Ureter (tissue), 1 donor: ENCODE data around the gene FRS2. TPM values are rescaled to one million over a fixed set of nuclear protein-coding genes. Genes with fewer than 3 reads are reported as not detected.

Experiments
- DNase-seq: peaks from one replicate; pipeline ENCODE4 v3.0.0-alpha.2; 2020; ENCODE audit warnings: low spot score
- total RNA-seq: library from RNA; stranded (reverse); gene quantifications from one replicate; pipeline ENCODE4 v1.2.4, GENCODE V29; 2023
- donor health status: DM: yes; HTN: yes; CAD: no.

The FRS2 gene
- total RNA-seq, 1 donor from 2014 or later, result 38.2 TPM

DNA sequence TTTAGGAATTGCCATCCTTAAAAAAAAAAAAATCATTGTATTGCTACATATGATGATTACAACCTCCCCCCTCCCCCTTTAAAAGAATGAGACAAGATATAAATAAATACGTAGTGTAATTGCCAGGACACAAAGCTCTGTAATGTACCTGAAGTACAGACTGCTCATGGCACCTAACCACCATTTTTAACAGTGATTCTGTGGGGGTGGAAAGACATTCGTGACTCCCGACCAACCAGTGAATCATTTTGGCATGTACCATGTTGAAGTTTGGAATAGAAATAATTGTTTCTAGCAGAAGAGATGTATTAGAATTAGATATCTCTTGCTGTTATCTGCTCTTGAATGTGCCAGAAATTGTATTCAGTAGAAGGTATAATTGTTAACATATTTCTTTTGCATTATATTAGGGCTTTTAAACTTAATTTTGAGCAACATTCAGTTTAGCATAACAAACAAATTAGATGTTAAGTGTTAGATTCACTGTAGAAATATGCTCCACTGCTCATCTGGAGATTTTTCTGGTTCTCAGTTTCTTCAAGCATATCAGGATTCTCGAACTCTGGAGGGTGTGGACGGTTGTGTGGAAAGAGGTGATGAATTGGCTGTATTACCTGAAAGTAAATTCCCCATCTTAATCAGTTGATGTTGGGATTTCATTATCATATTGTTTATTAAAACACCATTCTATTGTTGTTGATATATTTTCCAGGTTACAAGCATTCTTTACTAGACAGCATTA lies 31.1 kb downstream of the FRS2 start:
- no peak for DNase-seq

DNA sequence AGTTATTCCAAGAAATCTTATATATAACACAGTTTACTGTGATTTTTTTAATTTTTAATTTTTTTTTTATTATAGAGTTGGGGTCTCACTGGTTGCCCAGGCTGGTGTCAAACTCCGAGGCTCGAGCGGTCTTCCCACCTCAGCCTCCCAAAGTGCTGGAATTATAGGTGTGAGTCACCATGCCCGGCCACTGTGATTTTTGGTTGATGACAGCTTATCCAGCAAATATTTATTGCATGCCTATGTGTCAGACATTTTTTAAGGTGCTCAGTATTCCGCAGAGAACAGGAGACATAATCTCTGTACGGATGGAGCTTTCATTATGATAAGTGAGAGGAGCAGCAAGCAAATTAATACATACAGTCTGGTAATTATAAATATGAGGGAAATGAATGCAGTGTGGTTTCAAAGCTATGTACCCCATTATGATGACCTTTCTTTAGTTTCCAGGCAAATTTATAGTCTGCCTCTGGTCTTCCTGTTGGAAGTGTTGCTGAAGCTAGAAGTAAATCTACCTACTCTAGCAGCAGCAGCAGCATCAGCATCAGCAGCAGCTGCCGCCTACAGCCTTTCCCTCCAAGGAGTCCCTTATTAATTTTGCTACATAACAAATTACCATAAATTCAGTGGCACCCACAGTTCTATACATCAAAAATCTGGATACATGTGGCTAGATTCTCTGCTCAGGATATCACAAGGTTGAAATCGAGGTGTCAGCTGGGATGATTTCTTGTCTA lies 32.3 kb downstream of the FRS2 start:
- no peak for DNase-seq

GRCh38 chr12:69508091-69508490 lies 37.9 kb downstream of the FRS2 start:
- DNase-seq, result no peak

DNA sequence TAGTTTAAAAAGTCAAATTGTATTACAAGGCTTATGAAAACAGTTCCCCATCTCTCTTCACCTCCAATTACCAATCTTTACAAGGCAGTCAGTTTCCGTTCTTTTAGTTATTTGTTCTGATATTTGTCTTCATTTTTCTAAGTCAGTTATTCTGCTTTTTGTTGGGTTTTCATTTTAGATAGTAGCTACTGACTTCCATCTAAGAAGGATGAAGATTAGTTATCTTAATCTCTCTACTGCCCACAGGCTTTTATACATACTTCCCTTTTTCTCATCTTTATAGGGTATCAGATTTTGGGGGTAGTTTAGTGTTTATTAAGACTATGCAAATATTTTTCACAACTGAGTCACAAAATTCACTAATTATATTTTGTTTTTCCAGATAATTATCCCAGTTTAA lies 38.4 kb downstream of the FRS2 start:
- DNase-seq, result no peak

GRCh38 chr12:69509308-69509736 lies 39.1 kb downstream of the FRS2 start:
- no peak for DNase-seq

DNA sequence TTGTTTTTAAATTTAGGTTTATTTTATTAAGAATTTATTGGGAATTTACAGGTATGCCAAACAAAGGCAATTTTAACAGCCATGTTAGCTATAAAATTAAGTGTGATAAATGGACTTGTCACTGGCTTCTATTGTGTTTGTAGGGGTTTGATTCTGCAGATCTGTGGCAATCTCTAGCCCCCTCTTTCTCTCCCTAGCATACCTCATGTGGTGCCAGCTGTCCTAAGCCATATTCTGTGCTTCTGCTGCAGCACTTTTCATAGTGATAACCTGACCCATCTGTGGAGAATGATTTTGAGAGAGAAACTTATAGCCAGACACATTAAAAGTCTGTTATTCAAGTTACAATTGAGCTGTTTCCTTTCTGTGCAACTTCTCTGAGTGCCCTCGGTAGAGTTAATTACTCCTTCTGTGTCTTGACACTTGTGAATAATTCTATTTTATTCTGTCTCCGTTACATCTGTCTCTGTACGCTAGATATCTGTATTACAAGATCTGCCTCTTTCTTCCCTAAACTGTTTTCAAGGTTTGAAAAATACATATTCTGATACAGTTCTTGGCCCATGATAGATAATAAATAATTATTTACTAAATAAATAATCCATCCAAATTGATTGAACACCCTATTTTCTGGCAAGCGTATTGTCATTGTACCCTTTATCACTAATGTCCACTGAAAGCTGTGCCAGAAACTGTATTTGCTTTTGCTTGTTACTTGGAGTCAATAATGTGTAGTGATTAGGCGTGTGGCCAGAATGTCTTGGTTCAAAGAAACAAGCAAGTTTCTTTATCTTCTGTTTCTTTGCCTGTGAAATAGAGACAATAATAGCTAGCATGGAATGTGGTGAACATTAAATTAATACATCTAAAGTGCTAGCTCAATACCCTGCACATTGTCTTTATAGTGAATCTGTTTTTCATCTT lies 40.0 kb downstream of the FRS2 start:
- no peak for DNase-seq

DNA sequence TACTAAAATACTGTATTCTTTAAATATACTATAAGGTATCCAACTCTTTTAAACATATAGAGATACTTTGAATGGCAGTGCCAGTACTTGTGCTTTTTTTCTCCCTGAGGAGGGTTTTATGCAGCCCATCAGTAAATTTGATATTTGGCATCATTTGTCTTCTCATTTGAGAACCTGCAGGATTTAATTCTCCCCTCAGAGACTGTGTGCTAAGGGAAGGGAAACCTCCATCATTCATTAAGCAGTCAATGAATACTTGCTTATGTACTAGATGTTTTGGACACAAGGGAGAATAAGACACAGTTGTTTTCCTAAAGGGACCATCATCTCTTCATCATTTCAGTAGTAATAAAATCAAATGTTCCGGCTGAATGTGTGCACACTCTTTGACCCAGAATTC lies 40.8 kb downstream of the FRS2 start:
- DNase-seq, result no peak

GRCh38 chr12:69511469-69512267 lies 41.5 kb downstream of the FRS2 start:
- no peak for DNase-seq

DNA sequence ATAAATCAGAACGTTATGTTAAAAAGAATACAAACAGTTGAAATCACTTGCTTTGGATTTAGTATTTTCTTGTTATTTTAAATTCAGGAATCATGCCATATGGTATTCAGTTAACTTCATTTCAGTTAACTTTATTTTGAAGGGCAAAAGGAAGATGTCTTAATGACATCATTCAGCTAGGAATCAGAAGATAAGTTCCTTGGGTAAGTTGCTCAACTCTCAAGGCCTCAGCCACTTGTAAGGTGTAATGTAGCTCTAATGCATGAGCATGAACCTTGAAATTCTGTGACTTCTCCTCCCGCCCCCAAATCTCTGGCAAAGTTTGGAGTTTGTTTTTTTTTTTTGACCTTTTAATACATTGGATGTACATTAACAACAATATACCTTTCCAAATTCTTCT lies 42.6 kb downstream of the FRS2 start:
- no peak for DNase-seq

GRCh38 chr12:69513297-69513696 lies 43.1 kb downstream of the FRS2 start:
- DNase-seq, result no peak

GRCh38 chr12:69514111-69514510 lies 43.9 kb downstream of the FRS2 start:
- no peak for DNase-seq

- DNase-seq, result no peak
Measured at GRCh38 chr12:69514845-69515244, 44.7 kb downstream of the FRS2 start.

DNA sequence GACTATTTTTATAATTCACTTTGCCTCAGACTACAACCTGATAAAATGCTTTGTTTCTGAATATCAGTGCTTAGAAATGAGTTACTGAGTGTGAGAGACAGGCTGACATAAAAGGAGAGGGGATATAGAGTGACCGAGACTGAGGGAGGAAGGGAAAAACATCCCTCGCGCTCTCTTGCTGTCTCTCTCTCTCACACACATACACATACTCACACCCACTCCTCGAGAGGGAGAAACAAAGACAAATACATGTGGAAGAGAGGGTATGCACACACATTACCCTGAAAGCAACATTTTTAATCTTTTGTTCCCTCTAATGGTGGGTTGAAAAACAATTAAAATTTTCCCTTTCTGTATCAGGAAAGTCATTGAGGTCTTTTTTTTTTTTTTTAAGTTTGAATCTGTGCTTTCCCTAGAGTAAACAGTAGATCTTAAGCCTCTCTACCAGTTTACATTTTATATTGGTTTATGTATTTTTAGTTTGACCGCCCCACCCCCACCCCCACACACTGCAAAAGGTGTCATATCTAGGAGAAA lies 45.3 kb downstream of the FRS2 start:
- DNase-seq, result no peak

- no peak for DNase-seq
Measured at GRCh38 chr12:69516950-69517349, 46.8 kb downstream of the FRS2 start.

- no peak for DNase-seq
Measured at GRCh38 chr12:69517406-69517805, 47.2 kb downstream of the FRS2 start.

DNA sequence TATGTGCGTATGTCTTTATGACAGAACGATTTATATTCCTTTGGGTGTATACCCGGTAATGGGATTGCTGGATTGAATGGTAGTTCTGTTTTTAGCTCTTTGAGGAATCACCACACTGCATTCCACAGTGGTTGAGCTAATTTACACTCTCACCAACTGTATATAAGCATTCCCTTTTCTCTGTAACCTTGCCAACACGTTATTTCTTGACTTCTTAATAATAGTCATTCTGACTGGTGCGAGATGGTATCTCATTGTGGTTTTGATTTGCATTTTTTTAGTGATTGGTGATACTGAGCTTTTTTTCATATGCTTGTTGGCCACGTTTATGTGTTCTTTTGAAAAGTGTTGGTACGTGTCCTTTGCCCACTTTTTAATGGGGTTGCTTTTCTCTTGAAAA lies 49.7 kb downstream of the FRS2 start:
- no peak for DNase-seq

GRCh38 chr12:69523433-69524330 lies 53.5 kb downstream of the FRS2 start:
- no peak for DNase-seq

DNA sequence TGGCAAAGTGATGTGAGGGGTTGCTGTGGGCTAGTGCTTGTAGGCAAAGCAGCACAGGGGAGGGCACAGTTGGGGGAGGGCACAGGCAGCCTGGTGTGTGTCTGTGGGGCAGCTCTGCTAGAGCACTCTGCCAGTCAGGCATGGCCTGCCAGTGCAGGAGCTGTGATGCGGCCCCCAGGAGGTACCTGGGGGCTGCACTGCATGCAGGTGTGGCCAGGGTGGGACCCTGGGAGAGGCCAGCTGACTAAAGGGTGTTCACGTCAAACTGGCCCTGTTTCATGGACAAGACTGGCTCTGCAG lies 54.1 kb downstream of the FRS2 start:
- DNase-seq, result no peak

DNA sequence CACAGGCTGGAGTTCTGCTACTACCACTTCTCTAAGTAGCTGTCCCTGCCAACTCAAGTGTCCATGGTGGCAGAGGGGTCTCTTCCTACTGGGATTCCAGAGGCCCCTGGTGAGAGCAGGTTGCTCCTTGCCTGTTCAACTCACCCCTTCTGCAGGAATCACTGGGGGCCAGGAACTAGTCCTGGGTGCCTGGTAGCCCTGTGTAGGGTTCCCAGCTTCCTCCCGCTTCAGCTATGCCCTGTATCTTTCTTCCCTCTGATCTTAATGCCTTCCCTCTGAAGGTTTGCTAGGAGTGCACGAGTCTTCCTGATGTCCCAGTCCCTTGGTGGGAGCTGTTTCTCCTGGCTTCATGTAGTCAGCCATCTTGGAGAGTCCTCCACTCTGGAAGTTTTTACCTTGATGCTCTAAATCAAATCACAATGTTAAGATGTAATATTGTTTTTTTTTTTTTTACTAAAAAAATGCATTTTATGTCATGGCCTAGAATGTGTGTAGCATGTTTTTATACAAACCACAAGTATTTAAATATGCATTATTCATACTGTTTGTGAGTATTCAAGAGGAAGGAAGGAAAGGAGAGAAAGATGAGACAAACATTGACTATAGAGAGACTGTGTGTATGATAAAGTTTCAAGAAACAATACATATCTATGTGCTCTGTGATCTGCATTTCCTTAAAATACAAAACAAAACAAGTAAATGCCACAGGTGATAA lies 54.7 kb downstream of the FRS2 start:
- DNase-seq, result no peak
